Endothelial cell of umbilical vein (primary cell): ENCODE data around the gene DLEC1.

Source experiments
- GATA2 ChIP-seq: IDR thresholded peaks from 2 replicates; pipeline ENCODE4 v1.7.0; 2011; ENCODE audit warnings: low read depth, mild to moderate bottlenecking, moderate library complexity, mixed read lengths, low read length; ENCODE audit not compliant: insufficient read length, insufficient read depth
- MAX ChIP-seq: IDR thresholded peaks from 2 replicates; pipeline ENCODE4 v1.6.1; 2011; ENCODE audit not compliant: insufficient read depth, insufficient read length
- POLR2A ChIP-seq: IDR thresholded peaks from 2 replicates; pipeline ENCODE4 v1.6.1; 2012; ENCODE audit warnings: low read depth, mild to moderate bottlenecking, control low read depth, low read length
- TF ChIP-seq, protein P1 (sequence below), 2 donors: IDR thresholded peaks; 1 replicate in 1 of 2; 2 replicates in 1 of 2; pipeline ENCODE4 v1.5.1; 2011; ENCODE audit warnings: low read length in 2 of 2, mild to moderate bottlenecking in 2 of 2, moderate library complexity in 2 of 2, control low read depth in 1 of 2, inconsistent platforms in 1 of 2, low read depth in 1 of 2; ENCODE audit not compliant: insufficient read depth in 1 of 2; ENCODE audit errors: extremely low read depth in 1 of 2

- TF ChIP-seq, protein P1, sequence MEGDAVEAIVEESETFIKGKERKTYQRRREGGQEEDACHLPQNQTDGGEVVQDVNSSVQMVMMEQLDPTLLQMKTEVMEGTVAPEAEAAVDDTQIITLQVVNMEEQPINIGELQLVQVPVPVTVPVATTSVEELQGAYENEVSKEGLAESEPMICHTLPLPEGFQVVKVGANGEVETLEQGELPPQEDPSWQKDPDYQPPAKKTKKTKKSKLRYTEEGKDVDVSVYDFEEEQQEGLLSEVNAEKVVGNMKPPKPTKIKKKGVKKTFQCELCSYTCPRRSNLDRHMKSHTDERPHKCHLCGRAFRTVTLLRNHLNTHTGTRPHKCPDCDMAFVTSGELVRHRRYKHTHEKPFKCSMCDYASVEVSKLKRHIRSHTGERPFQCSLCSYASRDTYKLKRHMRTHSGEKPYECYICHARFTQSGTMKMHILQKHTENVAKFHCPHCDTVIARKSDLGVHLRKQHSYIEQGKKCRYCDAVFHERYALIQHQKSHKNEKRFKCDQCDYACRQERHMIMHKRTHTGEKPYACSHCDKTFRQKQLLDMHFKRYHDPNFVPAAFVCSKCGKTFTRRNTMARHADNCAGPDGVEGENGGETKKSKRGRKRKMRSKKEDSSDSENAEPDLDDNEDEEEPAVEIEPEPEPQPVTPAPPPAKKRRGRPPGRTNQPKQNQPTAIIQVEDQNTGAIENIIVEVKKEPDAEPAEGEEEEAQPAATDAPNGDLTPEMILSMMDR (IDR thresholded peaks at IDR 0.05; ENCODE audit: extremely low read depth in 1 of 2, insufficient read depth in 1 of 2, low read depth in 1 of 2, low read length in 2 of 2): no peak
- TF ChIP-seq GATA2: no peak
- TF ChIP-seq POLR2A: no peak
- no peak for TF ChIP-seq MAX
These were observed 78.2 kb downstream of the DLEC1 start for GRCh38 chr3:38117163-38117716.
